ENCODE measurements around the gene TSPO2.

- TF ChIP-seq BHLHE40 (IDR thresholded peaks at IDR 0.05; ENCODE audit: low read depth, low read length): no peak
- no peak for TF ChIP-seq CTCF (conservative IDR thresholded peaks at IDR 0.05; ENCODE audit: low read depth, low read length)
- TF ChIP-seq MAZ (IDR thresholded peaks at IDR 0.05; ENCODE audit: borderline replicate concordance, low read depth, low read length): no peak
- TF ChIP-seq POLR2A (IDR thresholded peaks at IDR 0.05; ENCODE audit: low read depth, low read length): no peak
- no peak for TF ChIP-seq SMC3 (IDR thresholded peaks at IDR 0.05; ENCODE audit: low read depth, low read length)
- no peak for TF ChIP-seq CEBPB (IDR thresholded peaks at IDR 0.05; ENCODE audit: low read depth, low read length)
- peak; percentile 19; the same call in 1 of the 2 replicates for TF ChIP-seq USF2 (IDR thresholded peaks at IDR 0.05; ENCODE audit: low read depth, low read length)
- no peak for TF ChIP-seq RCOR1 (IDR thresholded peaks at IDR 0.05; ENCODE audit: insufficient replicate concordance, low read length)
Measured at GRCh38 chr6:41093729-41094128, 51.5 kb downstream of the TSPO2 start.
